GF-D8 (cell line): ENCODE measurements around the gene MBD3L4.
A peak's percentile ranks its signal among the peaks of the same experiment; 100 is the strongest.
"Not testable (repeated sequence)": the region's sequence is repeated elsewhere in the genome, so short reads cannot be mapped to it uniquely, and the experiment has no call there.

ENCODE experiments used
- DNase-seq: peaks from one replicate; lab custom pipeline; 2025; lab: John Stamatoyannopoulos, UW

The MBD3L4 gene

DNA sequence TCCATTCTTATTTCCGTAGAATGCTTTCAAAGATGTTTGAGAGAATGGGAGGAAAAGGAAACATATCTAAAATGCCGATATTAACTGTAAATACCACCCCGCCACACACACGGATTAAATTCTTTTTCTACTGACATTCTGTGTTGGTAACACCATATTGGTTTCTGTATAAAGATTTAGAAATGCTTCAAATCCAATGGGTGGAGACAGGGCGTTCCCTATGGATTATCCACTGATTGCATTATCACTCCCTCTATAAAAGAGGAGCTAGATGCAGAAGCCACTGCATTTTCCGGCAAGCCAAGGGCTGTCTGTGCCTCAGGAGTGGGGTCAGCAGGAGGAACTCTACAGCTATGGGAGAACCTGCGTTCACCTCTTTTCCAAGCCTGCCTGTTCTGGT is 9.0 kb upstream of the MBD3L4 start, which contains the start of gene MBD3L2:
MBD3L2 (plus strand) TSS at position 301 of the 400 bp plus-strand sequence; CDS start at position 354, 53 bp downstream.
- not testable (repeated sequence) for DNase-seq

DNA sequence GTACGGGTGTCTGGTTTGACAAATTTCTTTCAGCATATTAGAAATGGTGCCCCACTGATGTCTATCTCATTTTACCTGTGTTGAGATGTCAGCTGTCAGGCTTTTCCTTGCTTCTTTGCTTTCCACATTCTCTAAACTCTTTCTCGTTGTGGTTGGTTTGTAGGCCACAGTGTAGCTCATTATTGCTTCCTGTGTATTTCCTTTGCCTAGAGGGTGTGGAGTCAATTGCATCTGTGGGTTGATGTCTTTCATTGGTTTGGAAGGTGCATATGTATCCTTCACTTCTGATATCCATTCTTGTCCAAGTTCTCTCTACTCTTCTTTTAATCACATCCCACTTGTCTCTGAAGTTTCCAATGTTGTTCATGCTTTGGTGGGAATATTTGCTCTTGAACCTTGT is 1.6 kb upstream of the MBD3L4 start:
- not testable (repeated sequence) for DNase-seq

- DNase-seq, result not testable (repeated sequence)
Observed at GRCh38 chr19:7030278-7030677, 9.7 kb downstream of the MBD3L4 start, which contains the start of gene MBD3L5. TSS of gene MBD3L5 (plus strand) at chr19:7030578. CDS start at chr19:7030612, 34 bp downstream.

- DNase-seq, result not testable (repeated sequence)
Observed at GRCh38 chr19:7028790-7029189, 11.2 kb downstream of the MBD3L4 start.

GRCh38 chr19:7021331-7021730 is 18.6 kb downstream of the MBD3L4 start, which contains the start of gene MBD3L2B:
TSS of gene MBD3L2B (minus strand) at chr19:7021431. CDS start at chr19:7021397, 34 bp downstream.
- DNase-seq, result not testable (repeated sequence)

GRCh38 chr19:7018828-7019227 is 21.2 kb downstream of the MBD3L4 start:
- DNase-seq, result no peak

DNA sequence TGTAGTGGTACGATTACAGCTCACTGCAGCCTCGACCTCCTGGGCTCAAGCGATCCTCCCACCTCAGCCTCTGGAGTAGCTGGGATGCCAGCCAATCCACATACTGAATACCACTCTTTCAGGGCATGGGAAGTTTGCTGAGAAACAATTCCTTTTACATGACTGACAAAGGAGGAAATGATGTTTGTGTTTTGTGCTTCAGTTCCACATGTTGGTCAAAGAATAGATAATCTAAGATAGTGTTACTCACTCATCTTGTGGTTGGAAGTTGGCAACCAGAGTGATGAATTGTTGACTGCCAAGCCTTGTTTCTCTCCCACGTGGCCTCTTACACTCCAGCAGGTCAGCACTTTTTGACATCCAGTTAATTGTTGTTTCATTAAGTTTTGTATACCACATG is 26.3 kb downstream of the MBD3L4 start:
- DNase-seq, result peak; percentile 9

GRCh38 chr19:7010722-7011593 is 29.0 kb downstream of the MBD3L4 start:
- DNase-seq, result no peak

GRCh38 chr19:7007859-7008258 is 32.1 kb downstream of the MBD3L4 start:
- peak; percentile 11 for DNase-seq

GRCh38 chr19:7006135-7006704 is 33.8 kb downstream of the MBD3L4 start:
- DNase-seq, result no peak

GRCh38 chr19:7004313-7004931 is 35.6 kb downstream of the MBD3L4 start:
- peak; percentile 6 for DNase-seq

GRCh38 chr19:7000816-7001215 is 39.2 kb downstream of the MBD3L4 start:
- DNase-seq, result no peak

- no peak for DNase-seq
Observed at GRCh38 chr19:7000333-7000732, 39.6 kb downstream of the MBD3L4 start.

DNA sequence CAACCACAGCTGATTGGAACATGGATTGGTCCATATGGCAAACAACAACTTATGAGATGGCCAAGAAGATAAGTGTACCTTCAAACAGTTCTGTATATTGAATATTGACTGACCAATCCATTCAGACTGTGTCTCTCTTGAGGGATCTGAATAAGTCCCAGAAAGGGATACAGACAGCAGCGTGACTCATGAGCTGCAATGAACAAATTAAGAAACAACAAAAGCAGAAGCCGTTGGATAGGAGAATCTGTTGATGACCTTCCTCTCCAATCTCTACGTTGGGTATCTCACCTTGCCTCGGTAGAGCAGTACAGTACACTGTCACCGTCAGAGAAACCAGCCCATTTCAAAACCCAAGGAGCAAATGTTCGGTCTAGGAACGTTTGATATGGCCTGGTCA is 40.0 kb downstream of the MBD3L4 start:
- DNase-seq, result no peak

- no peak for DNase-seq
Observed at GRCh38 chr19:6997679-6998445, 42.1 kb downstream of the MBD3L4 start.

DNA sequence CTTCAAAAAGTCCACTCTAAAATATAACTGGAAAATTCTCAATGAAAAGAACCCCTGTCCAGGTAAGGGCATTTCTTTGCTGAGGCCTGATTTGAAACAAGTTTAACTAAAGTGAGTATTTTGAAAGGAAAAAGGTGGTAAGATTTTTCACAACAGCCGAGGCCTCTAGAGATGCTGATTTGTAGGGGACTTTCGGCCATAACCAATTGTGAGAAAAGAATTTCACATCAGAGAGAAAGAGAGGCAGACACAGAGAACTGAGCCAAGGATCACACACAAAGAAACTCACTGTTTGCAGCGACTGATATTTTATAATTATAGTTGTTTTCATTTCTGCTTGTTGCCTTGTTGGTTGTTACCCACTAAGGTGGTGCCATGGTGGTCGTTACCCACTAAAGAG is 43.2 kb downstream of the MBD3L4 start:
- no peak for DNase-seq

GRCh38 chr19:6995054-6995453 is 44.9 kb downstream of the MBD3L4 start:
- no peak for DNase-seq

DNA sequence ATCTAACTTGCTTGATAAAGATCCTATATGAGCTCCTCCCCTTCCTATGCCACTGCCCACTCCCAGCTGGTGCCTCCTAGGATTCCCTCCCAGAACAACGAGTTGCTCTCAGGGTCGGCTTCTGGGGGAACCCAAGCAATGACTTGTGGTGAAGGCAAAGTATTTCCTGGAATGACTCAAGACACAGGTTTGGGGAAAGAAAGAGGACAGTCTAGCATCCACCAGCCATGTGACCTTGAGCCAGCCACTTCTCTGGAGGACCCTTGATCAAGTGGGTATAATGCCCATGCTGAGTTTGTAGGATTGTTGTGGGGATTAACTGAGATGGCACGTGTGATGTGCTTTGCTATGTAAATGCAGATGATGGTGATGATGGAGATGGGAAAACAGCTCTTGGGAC is 51.7 kb downstream of the MBD3L4 start:
- no peak for DNase-seq

- no peak for DNase-seq
Observed at GRCh38 chr19:6987850-6988249, 52.1 kb downstream of the MBD3L4 start.
